Stimulated activated CD4-positive, alpha-beta T cell treated with anti-CD3 and anti-CD28 coated beads, Interleukin-12 subunit alpha, Interleukin-12 subunit beta, amount 100 ng/mL, for 4 hours (primary cell): ENCODE measurements around the gene SRRM4.
"Not testable (repeated sequence)": the region's sequence is repeated elsewhere in the genome, so short reads cannot be mapped to it uniquely, and the experiment has no call there.

Experiments
- DNase-seq: peaks from one replicate; pipeline ENCODE4 v3.0.0-alpha.2; 2020

Gene SRRM4

GRCh38 chr12:119071638-119072231 lies 90.4 kb downstream of the SRRM4 start:
- DNase-seq = no peak

- DNase-seq = no peak
Observed at GRCh38 chr12:119072440-119072839, 91.1 kb downstream of the SRRM4 start.

- no peak for DNase-seq
Observed at GRCh38 chr12:119075222-119075787, 94.0 kb downstream of the SRRM4 start.

- no peak for DNase-seq
Observed at GRCh38 chr12:119075918-119076317, 94.6 kb downstream of the SRRM4 start.

GRCh38 chr12:119079530-119079929 lies 98.2 kb downstream of the SRRM4 start:
- DNase-seq = no peak

- DNase-seq = no peak
Observed at GRCh38 chr12:119082016-119082415, 100.7 kb downstream of the SRRM4 start.

GRCh38 chr12:119082496-119082895 lies 101.2 kb downstream of the SRRM4 start:
- DNase-seq = no peak

GRCh38 chr12:119088685-119089379 lies 107.5 kb downstream of the SRRM4 start:
- no peak for DNase-seq

GRCh38 chr12:119089380-119090013 lies 108.2 kb downstream of the SRRM4 start:
- DNase-seq = no peak

GRCh38 chr12:119090276-119090675 lies 108.9 kb downstream of the SRRM4 start:
- DNase-seq = no peak

GRCh38 chr12:119090865-119091264 lies 109.5 kb downstream of the SRRM4 start:
- no peak for DNase-seq

- no peak for DNase-seq
Observed at GRCh38 chr12:119096429-119097202, 115.3 kb downstream of the SRRM4 start.

- no peak for DNase-seq
Observed at GRCh38 chr12:119100933-119101332, 119.6 kb downstream of the SRRM4 start.

GRCh38 chr12:119102274-119102673 lies 120.9 kb downstream of the SRRM4 start:
- no peak for DNase-seq

- DNase-seq = no peak
Observed at GRCh38 chr12:119102714-119103113, 121.4 kb downstream of the SRRM4 start.

- DNase-seq = not testable (repeated sequence)
Observed at GRCh38 chr12:119104969-119105368, 123.6 kb downstream of the SRRM4 start.

GRCh38 chr12:119113496-119113986 lies 132.2 kb downstream of the SRRM4 start:
- no peak for DNase-seq

GRCh38 chr12:119114294-119114693 lies 133.0 kb downstream of the SRRM4 start:
- DNase-seq = no peak

- DNase-seq = no peak
Observed at GRCh38 chr12:119115296-119115905, 134.1 kb downstream of the SRRM4 start.

- no peak for DNase-seq
Observed at GRCh38 chr12:119117936-119118335, 136.6 kb downstream of the SRRM4 start.

GRCh38 chr12:119118625-119119024 lies 137.3 kb downstream of the SRRM4 start:
- DNase-seq = no peak

GRCh38 chr12:119122047-119122446 lies 140.7 kb downstream of the SRRM4 start:
- no peak for DNase-seq

GRCh38 chr12:119122751-119123150 lies 141.4 kb downstream of the SRRM4 start:
- DNase-seq = no peak
